GM18907 (cell line): ENCODE results near the gene C1QTNF9.
A peak's percentile ranks its signal among the peaks of the same experiment; 100 is the strongest.
"Not testable (repeated sequence)": the region's sequence is repeated elsewhere in the genome, so short reads cannot be mapped to it uniquely, and the experiment has no call there.

ENCODE experiments used
- ATAC-seq: cut with Tn5 transposase; IDR thresholded peaks from one replicate; pipeline ENCODE4 v1.9.1; 2021; ENCODE audit warnings: mild to moderate bottlenecking, moderate library complexity; ENCODE audit not compliant: unreplicated experiment

Gene C1QTNF9

DNA sequence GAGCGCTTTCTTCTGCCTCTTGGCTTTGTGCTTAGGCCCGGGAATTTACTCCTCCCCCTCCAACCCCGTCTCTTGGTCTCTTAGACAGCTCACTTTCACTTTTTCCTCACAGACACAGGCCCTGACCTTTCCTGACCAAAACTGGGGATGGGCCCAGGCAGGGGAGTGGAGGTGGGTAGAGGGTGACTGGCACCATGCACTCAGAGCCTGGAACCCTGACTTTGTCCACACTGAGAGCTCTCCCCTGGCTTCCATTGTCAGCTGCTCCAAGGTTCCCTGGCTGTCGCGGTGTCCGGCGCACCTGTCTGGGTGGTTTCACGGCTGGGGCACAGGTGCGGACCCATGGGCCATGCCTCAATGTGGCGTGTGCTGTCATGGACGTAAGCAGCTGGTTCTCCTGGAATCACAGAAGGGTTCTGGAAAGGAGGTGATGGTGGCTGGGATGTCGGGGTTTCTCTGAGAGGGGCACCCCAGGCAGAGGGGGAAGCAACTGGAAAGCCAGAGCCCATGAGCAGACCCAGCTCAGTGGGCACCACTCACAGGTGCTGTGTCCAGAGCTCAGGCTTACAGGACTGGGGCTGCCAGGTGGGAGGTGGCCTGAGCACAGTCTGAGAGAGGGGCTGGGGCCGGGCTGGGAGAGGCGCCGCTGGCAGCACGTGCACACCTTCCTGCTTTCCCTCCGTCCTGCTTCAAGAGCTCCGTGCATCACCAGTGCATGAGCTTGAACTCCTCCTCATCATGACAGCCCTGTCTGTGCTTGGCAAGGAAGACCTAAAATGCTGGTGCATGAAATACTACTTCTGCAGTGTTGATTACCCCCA is 28.0 kb upstream of the C1QTNF9 start:
- peak; percentile 13 for ATAC-seq

DNA sequence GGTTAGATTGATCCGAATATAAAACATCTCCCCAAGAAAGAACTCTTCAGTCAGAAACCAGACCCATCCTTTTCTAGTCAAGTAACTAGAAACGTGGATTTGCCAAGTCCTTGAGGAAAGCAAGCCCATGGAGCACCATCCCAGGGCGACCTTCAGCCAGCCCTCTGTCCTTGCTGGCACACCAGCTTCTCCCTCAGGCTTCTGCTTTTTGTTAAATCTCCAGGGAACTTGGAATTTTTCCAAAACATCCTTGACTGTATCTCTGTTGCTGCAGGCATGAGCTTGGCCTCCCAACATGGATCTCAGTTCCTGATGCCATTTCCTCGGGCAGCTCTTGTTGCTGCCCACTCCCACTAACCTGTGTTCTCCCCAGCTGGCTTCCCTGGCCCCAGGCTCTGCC is 27.1 kb upstream of the C1QTNF9 start:
- ATAC-seq = no peak

DNA sequence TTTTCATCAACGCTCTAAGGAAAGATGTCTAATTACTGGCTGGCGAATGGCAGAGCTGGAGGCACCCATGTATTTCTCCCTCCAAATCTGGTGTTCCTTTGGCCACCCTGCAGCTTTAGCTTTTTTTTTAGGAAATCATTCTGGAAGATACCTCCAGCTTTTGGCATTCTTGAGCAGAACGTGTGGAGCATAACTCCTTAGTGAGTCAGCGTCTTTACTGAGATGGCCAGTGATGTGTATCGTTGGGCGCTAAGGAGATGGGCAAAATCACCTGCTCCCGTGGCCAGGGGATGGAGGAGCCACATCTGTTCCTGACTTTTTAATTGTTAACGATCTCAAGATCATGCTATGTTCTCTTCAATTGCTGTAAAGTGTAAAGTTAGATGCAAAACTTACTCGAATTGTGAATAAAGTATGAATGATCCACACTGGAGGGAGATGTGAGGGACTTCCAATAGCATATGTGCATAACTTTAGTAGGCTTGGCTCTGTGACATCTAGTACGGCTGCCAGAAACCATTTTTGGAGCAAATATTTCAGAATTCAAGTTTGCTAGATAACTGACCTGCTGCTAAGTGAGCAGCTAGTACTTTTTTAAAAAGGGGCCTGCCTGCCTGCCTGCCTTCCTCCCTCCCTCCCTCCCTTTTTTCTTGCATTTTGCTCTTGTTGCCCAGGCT is 24.4 kb upstream of the C1QTNF9 start:
- no peak for ATAC-seq

DNA sequence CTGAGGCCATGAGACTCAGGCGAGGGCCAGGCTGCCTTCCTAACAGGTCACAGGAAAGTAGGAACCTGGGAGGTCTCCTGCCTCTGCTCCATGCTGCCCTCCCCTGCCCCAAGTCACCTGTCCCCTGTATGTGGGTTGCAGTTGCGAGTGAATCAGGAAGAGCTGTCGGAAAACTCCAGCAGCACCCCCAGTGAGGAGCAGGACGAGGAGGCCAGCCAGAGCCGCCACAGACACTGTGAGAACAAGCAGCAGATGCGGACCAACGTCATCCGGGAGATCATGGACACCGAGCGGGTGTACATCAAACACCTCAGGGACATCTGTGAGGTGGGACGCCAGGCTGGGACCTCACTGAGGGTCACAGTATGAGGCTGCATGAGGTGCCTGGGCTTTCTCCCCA is 22.8 kb upstream of the C1QTNF9 start:
- no peak for ATAC-seq

DNA sequence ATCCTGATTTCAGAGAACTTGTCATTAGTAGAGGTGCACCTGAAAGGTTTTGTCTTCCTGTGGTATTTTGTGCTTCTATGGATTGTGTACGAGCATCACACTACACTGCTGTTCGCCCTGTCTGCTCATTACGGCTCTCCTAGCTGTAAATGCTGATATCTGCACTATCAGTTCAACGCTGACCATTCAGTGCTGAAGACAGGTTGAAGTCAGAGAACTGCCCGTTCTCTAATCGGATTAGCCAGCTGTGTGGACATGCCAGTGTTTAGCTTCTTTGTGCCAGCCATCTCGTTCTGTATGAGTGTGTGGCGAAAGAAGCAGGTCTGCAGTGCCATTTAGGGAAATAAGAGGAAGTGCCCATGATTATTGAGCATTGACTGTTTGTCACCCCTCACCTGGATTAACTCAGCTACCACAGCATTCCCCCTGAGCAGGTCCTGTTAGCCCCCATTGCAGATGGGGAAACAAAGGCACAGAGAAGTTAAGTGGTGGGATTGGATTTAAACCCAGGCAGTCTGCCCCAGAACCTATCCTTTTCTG is 21.6 kb upstream of the C1QTNF9 start:
- ATAC-seq = no peak

DNA sequence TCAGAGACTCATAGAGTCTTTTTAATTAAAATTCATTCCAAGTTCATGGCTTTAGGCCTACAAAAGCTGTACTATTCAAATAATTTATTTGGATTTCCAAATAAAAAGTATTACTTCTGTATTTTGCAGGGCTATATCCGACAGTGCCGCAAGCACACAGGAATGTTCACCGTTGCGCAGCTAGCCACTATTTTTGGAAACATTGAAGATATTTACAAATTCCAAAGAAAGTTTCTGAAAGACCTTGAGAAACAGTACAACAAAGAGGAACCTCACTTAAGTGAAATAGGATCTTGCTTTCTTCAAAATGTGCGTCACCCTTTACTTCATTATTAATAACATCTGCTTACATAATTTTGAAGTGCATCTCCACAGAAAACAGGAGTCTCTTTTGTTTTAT is 20.5 kb upstream of the C1QTNF9 start:
- no peak for ATAC-seq

DNA sequence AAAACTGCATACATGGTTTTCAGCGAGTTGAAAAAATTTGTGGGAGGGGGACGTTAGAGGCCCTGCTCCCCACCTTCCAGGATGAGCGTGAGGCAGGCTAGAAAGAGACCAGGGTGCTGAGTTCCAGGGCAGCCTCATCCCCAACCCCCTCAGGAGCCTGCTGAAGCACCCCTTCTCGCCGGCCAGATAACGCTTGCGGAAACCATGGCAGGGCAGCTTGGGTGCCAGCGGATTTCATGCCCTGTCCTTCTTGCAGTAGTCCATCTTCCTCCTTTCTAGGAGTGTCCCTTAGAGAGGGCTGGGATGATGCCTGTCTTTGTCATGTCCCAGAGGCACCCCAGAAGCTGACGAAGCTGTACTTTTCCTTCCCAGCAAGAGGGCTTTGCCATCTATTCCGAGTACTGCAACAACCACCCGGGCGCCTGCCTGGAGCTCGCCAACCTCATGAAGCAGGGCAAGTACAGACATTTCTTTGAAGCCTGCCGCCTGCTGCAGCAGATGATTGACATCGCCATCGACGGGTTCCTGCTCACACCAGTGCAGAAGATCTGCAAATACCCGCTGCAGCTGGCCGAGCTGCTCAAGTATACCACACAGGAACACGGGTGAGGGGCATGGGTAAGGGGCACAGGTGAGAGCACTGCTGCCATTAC is 19.0 kb upstream of the C1QTNF9 start:
- no peak for ATAC-seq

DNA sequence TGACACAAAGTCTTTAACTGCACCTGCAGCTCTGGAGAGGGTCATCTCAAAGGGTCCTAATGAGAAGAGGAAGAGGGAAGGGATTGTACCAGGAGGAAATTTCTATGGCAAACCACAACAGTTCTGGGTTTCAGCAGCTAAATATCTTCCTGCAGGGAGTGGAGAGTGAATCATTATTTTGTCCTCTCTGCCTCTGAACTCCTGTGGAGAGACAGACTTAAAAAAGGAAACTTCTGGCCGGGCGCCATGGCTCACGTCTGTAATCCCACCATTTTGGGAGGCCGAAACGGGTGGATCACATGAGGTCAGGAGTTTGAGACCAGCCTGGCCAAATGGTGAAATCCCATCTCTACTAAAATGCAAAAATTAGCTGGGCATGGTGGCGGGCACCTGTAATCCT is 16.9 kb upstream of the C1QTNF9 start:
- no peak for ATAC-seq

DNA sequence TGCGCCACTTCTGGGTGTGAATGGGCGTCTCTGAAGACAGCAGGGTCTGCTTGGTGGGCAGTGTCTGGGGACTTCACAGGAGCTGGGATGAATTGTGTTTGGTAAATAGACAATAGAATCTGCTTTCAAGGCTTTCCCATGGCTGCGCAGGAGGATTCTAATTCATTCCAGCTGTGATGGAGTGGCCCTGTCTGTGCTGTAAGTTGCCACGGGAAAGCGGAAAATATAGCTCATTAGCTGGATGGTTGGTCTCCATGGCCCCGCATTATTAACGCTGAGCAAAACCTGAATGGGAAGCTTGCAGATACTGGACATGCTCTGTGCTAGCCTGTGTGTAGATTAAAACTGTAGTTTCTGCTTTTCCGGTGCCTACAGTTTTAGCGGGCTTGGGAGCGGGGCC is 15.6 kb upstream of the C1QTNF9 start:
- no peak for ATAC-seq

DNA sequence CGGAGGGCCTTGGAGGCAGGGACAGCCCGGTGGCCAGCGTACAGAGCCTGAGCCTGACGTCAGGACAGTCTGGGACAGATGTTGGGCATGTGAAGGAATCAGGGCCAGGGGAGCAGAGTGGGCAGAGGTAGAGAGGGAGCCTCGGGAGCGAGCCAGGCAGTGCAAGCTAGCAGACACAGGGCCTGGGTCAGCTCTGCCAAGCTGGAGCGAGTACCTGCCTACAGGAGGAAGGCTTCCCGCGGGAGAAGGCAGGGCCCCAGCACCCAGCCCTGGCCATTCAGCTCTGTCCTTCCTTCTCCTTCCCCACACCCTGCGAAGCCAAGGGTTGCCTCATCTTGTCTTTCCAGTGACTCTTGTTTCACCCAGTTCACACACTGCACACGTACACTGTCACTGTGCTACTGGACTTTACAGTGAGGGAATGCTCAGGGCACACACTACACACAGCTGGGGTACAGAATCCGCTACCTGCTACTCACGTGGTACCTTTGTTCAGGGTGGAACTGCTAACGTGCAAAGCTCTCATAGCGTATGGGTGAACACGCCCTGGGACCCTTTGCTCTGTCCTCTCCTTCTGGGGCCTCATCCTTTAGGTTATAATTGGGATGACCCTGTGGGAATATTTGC is 9.8 kb upstream of the C1QTNF9 start:
- ATAC-seq = no peak

DNA sequence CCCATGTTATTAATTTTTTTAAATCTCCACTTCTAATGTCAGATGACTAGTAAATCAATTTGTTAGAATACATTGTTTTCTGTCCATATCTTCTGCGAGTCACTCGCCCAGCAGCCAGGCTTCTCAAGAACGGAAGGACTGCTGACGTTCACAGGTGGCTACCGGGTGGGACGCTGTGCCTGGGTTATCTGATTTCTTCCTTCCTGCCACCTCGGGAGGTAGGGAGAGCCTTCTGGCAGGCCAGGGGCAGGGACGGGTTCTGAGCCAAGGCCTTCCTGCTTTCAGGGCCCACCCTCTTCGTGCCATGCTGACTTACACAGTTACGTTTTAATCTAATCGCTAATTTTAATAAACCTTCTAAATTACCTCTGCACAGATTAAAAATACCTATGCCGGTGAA is 7.9 kb upstream of the C1QTNF9 start:
- no peak for ATAC-seq

DNA sequence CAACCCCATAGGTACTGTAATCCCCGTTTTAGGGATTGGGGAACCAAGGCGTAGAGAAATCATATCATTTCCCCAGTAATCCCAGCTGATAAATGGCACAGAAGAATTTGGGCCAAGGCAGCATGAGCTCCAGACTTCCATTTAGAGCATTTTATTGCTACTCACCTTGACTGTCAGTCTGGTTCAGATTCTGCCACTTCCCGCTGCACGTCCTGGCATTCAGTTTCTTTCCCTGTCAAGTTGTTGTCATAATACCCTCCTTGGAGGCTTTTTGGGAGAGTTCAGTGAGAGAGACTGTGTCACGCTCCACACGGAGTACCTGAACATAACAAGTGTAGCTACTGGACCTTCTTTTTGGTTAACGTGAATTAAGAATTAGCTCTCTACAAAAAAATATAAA is 7.5 kb upstream of the C1QTNF9 start:
- ATAC-seq = no peak

DNA sequence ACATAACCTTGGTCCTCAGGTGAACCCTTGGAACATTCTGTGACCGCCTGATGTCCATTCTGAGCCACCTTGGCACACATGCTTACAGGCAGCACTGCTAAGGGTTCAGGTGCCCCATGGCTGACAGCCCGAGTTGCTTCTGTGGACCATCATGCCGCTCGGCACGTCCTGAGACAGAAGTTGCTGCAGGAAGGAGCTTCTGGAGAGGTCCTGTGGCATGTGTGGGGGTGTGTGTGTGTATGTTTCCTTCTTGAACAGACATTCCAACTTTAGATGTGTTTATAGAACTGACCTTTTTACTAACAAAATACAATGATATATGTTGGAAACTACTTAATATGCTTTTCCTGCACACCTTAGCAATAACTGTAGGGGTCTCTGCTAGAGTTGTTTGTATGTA is 4.8 kb upstream of the C1QTNF9 start:
- ATAC-seq = no peak

DNA sequence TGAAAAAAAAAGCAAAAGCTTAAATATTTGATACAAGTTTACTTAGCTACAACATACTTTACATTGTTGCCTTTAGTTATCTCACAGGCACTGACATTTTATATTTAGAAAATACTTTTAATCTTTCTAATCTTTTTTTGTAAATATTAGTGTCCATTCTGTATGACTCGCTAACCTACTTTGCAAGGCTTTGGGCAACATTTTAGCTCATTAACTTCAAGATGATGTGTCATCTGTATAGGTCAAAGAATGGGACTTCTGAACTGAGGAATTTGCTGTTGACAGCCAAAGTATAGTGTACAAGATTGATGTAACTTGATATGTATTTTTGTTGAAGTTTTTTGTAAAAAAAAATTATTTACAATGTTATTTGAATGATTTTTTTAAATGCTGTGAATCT is 2.7 kb upstream of the C1QTNF9 start:
- ATAC-seq = no peak

DNA sequence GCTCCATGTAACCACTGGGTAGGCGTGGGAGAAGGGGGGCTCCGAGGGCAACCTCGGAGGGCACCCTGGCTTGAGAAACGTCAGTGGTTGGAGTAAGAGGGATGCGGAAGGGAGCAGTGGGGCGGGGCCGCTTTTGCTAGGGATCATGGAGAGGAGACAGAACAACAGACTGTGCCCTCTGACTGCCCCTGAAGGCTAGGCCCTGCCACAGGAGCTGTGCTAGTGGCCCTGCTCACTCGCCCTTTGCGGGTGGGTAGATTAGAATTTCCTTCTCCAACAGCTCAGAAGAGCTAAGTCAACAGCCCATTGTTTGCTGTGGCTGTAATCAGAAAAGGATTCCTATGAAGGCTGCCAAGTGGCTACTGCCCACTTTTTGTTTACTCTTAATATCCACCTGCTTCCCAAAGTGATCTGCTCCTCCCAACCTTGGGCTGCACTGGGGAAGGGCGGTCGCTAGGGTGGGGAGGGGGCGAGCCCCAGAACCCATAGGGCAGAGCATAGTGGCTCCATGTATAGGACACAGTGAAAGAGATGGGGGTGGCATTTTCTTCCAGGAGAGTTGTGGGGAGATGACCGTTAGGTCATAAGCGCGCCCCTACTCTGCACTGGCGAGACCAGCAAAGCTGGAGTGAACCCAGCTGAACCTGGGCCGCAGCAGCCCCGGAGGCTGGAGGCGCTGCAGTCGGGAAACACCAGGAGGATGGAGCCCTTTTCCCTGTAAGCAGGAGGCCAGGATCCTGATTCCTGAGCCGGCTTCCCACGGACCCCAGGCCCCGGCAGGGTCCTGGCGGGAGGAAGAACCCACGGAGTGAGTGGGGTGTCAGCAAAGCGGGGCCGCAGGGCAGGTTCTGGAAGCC is 1.9 kb upstream of the C1QTNF9 start:
- no peak for ATAC-seq

DNA sequence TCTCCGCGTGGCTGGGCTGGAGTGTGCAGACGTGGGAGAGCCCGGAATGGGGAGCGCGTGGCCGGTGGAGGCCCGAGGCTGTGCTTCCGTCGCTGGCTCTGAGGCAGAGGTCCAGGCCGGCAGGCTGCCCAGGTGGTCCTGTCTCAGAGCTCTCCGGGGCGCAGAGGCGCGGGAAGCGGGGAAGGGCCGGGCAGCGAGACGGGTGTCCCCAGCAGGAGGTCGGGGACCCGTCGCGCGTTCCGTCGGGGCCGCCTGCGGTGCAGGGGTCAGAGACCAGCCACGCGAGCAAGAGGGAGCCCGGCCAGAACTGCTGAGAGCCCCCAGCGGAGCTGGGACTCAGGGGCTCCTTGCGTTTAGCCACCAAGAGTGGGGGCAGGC is 1.3 kb upstream of the C1QTNF9 start:
- ATAC-seq = no peak

DNA sequence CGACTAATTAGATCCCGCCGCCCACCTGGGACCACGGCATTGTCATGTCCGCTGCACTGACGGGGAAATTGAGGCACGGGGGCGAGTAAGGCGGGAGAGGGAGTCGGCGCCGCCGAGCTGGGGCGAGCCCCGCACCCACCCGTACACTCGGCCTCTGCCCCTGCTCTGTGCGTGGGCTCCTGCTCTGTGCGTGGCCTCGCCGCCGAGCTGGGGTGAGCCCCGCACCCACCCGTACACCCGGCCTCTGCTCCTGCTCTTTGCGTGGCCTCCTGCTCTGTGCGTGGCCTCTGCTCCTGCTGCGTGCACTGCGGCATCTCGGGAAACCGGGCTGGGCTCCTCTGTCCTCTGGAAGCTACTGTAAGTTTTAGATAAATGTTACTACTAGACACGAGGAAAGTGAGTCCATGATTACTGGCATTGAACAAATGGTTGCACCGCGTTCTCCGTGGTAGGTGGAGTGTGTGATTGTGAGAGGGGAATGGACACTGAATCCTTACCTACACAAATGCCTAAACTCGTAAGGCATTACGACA is 826 bp upstream of the C1QTNF9 start:
- ATAC-seq = no peak

DNA sequence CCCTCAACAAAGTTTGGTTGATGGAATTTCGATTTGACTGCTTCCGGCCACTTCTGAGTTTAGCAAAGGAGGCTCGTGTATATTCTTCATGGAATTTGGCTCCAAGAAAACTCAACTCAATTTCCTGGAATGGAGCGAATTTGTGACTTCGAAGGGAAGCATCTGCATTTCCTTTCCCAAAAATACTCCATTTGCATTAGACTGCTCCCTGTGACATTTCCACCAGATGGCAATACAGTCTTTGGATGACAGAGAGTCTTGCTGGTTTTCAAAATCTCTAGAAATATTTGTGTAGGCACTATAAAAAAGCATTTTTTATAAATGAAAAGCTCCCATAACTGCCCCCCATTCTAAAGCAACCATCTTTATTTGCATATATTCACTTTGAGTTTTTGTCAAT is 4.1 kb downstream of the C1QTNF9 start:
- no peak for ATAC-seq

DNA sequence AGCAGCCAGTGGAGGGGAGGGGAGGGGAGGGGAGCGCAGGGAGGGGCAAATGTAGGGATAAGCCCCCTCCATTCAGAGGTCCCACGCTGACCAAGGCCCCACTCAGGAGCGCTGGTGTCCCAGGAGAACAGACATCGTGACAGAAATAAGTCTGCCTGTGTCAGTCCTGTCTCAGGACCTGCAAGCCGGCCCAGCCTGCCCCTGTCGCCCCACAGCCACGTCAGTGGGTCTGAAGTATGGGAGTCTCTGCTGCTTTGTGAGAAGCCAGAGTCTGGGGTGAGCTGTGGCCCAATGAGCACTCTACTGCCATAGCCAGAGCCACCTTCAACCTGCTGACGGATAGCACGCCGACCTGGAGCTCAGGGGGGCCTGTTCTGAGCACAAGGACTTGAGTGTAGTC is 8.5 kb downstream of the C1QTNF9 start:
- not testable (repeated sequence) for ATAC-seq

DNA sequence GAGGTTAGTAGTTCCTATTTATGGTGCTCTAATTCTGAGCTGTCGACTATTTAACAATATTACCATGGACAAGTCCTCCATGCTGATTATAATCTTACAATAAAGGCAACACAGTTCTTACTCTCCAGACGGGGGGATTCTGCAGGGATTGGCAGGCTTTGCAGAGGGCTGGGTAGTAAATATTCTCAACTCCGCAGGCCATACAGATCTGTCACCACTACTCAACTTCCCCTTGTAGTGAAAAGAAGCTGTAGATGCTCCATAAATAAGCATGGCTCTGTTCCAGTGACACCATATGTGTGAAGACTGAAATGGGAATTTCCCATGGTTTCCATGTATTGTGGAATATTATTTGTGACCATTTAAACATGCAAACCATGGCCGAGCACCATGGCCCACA is 9.5 kb downstream of the C1QTNF9 start:
- not testable (repeated sequence) for ATAC-seq
